Keratinocyte (primary cell): ENCODE data around the gene GNA15. TPM values are rescaled to one million over a fixed set of nuclear protein-coding genes. Genes with fewer than 3 reads are reported as not detected.

Experiments
- DNase-seq: peaks from one replicate; pipeline ENCODE4 v3.0.0-alpha.2; 2011; ENCODE audit warnings: low read depth, missing footprints, low spot score
- FAIRE-seq: peaks from 2 replicates; lab custom pipeline; 2011; peaks lifted over from hg19 to GRCh38; lab: Jason Lieb, UNC
- H2AFZ ChIP-seq: 2 replicates; pipeline ENCODE4 v1.6.0; 2012; ENCODE audit warnings: low read length, control low read depth, inconsistent platforms; ENCODE audit not compliant: control insufficient read depth
- H3K27ac ChIP-seq: 2 replicates; pipeline ENCODE4 v1.5.1; 2011; ENCODE audit warnings: low read length; ENCODE audit not compliant: control insufficient read depth, insufficient read depth
- H3K27me3 ChIP-seq: 3 replicates; pipeline ENCODE4 v1.6.0; 2011; ENCODE audit warnings: low read length; ENCODE audit not compliant: control insufficient read depth, insufficient read depth; ENCODE audit errors: extremely low read depth
- H3K36me3 ChIP-seq, 2 experiments: 2 replicates in 1 of 2; 3 replicates in 1 of 2; pipeline ENCODE4 v1.5.1; 2011; ENCODE audit warnings: low read length in 2 of 2, mild to moderate bottlenecking in 1 of 2; ENCODE audit not compliant: control insufficient read depth in 2 of 2, insufficient read depth in 2 of 2; ENCODE audit errors: extremely low read depth in 1 of 2
- H3K4me1 ChIP-seq: 3 replicates; pipeline ENCODE4 v1.5.1; 2011; ENCODE audit warnings: low read length; ENCODE audit not compliant: control insufficient read depth, insufficient read depth; ENCODE audit errors: extremely low read depth
- H3K4me2 ChIP-seq: 3 replicates; pipeline ENCODE4 v1.6.0; 2011; ENCODE audit warnings: low read depth, low read length; ENCODE audit not compliant: control insufficient read depth, insufficient read depth; ENCODE audit errors: extremely low read depth
- H3K4me3 ChIP-seq, 3 experiments: fragments of 200-600 bp in 1 of 3; sonication (generic) in 1 of 3; 2 replicates in 2 of 3; 3 replicates in 1 of 3; pipeline ENCODE4 v1.5.1; 2011 to 2016; ENCODE audit warnings: low read length in 3 of 3, mild to moderate bottlenecking in 3 of 3, control low read depth in 2 of 3, inconsistent platforms in 1 of 3, low read depth in 1 of 3, mixed read lengths in 1 of 3, mixed run types in 1 of 3, moderate library complexity in 1 of 3; ENCODE audit not compliant: control insufficient read depth in 2 of 3, insufficient read depth in 2 of 3; ENCODE audit errors: extremely low read depth in 1 of 3
- H3K79me2 ChIP-seq: 2 replicates; pipeline ENCODE4 v1.6.0; 2012; ENCODE audit warnings: low read length; ENCODE audit not compliant: control insufficient read depth, insufficient read depth
- H3K9ac ChIP-seq: 3 replicates; pipeline ENCODE4 v1.6.0; 2011; ENCODE audit warnings: low read length; ENCODE audit not compliant: control insufficient read depth, insufficient read depth; ENCODE audit errors: extremely low read depth
- H3K9me1 ChIP-seq: 3 replicates; pipeline ENCODE4 v1.6.0; 2011; ENCODE audit warnings: low read length; ENCODE audit not compliant: control insufficient read depth, insufficient read depth; ENCODE audit errors: extremely low read depth
- H3K9me3 ChIP-seq: 2 replicates; pipeline ENCODE4 v1.5.1; 2012; ENCODE audit warnings: low read depth, low read length; ENCODE audit not compliant: control insufficient read depth
- H4K20me1 ChIP-seq: 3 replicates; pipeline ENCODE4 v1.6.0; 2011; ENCODE audit warnings: low read length; ENCODE audit not compliant: control insufficient read depth, insufficient read depth; ENCODE audit errors: extremely low read depth
- CTCF ChIP-seq, 3 experiments: IDR thresholded peaks in 1 of 3; conservative IDR thresholded peaks in 1 of 3; optimal IDR thresholded peaks in 1 of 3; 2 replicates in 2 of 3; 3 replicates in 1 of 3; pipeline versions ENCODE3 to v1.5.1; 2011; ENCODE audit warnings: low read length in 3 of 3, mild to moderate bottlenecking in 3 of 3, moderate library complexity in 2 of 3, control low read depth in 1 of 3, inconsistent platforms in 1 of 3; ENCODE audit not compliant: insufficient read depth in 2 of 3; ENCODE audit errors: extremely low read depth in 1 of 3
- EZH2 ChIP-seq: IDR thresholded peaks from one replicate; pipeline ENCODE4 v1.6.1; 2012; ENCODE audit warnings: inconsistent platforms, mild to moderate bottlenecking, low read length, moderate library complexity
- dilution Hi-C: fragments of 300-500 bp; cut with MboI; formaldehyde crosslinking; loops from one replicate; pipeline ENCODE4 v1.7.0; 2020; ENCODE audit warnings: low sequenced_read_pairs; ENCODE audit not compliant: extremely low pct_ligation_motif_present
- polyA plus RNA-seq, 5 experiments: library from polyadenylated mRNA; depleted of rRNA in 3 of 5; stranded (reverse) in 3 of 5; stranded (forward) in 1 of 5; unstranded in 1 of 5; fragments of >200 nt; gene quantifications; 1 replicate in 1 of 5; 2 replicates in 3 of 5; 3 replicates in 1 of 5; pipeline versions ENCODE4 v1.2.1 to v1.2.3, GENCODE V29; 2011 to 2012; ENCODE audit warnings: missing spikeins in 2 of 5, low read depth in 1 of 5, low replicate concordance in 1 of 5

GNA15 gene
- polyA plus RNA-seq, 1 donor (not counting 4 experiments of a cell fraction or from before 2014, with no cell fraction given) = 60.0 TPM

- Histone ChIP-seq H2AFZ (no peak overlapping the region), H3K36me3 (peaks cover 45 to 67% of the 10 kb centered on the region in 2 experiments), H3K79me2 (peaks cover 13% of the 10 kb centered on the region), H4K20me1 (no peaks in the 10 kb centered on the region), H3K27ac (no peak overlapping the region), H3K4me2 (no peak overlapping the region), H3K9me1 (no peaks in the 10 kb centered on the region), H3K9me3 (no peaks in the 10 kb centered on the region), H3K9ac (no peak overlapping the region), H3K4me1 (peaks cover 24% of the 10 kb centered on the region), H3K4me3 (no peak overlapping the region), H3K27me3 (no peaks in the 10 kb centered on the region)
- dilution Hi-C loops = no loop called here
- DNase-seq = no peak
- TF ChIP-seq EZH2 (no peak), CTCF (optimal IDR thresholded peaks at IDR 0.05 in 1 of 3, IDR thresholded peaks at IDR 0.05 in 1 of 3, conservative IDR thresholded peaks at IDR 0.05 in 1 of 3; ENCODE audit: extremely low read depth in 1 of 3, insufficient read depth in 2 of 3, low read length in 3 of 3) (no peak)
- FAIRE-seq = no peak
Observed at GRCh38 chr19:3159565-3159964, 23.7 kb downstream of the GNA15 start.

- Histone ChIP-seq H3K9ac (no peak overlapping the region), H3K79me2 (peaks cover 13% of the 10 kb centered on the region), H3K9me1 (no peaks in the 10 kb centered on the region), H3K4me1 (peaks cover 18% of the 10 kb centered on the region), H2AFZ (no peak overlapping the region), H3K4me3 (no peak overlapping the region), H3K27ac (no peak overlapping the region), H3K36me3 (peaks cover 45 to 63% of the 10 kb centered on the region in 2 experiments), H4K20me1 (no peaks in the 10 kb centered on the region), H3K4me2 (no peak overlapping the region), H3K9me3 (no peaks in the 10 kb centered on the region), H3K27me3 (no peaks in the 10 kb centered on the region)
- no peak for TF ChIP-seq EZH2
- TF ChIP-seq CTCF (optimal IDR thresholded peaks at IDR 0.05 in 1 of 3, IDR thresholded peaks at IDR 0.05 in 1 of 3, conservative IDR thresholded peaks at IDR 0.05 in 1 of 3; ENCODE audit: extremely low read depth in 1 of 3, insufficient read depth in 2 of 3, low read length in 3 of 3) = no peak
- dilution Hi-C loops = no loop called here
- no peak for FAIRE-seq
- no peak for DNase-seq
Observed at GRCh38 chr19:3160219-3160618, 24.4 kb downstream of the GNA15 start.
